Adrenal gland (tissue), 12 donors: ENCODE measurements around the gene NECTIN4. TPM values are rescaled to one million over a fixed set of nuclear protein-coding genes. Genes with fewer than 3 reads are reported as not detected.
"Not testable (repeated sequence)": the region's sequence is repeated elsewhere in the genome, so short reads cannot be mapped to it uniquely, and the experiment has no call there.

Experiments
- DNase-seq, 7 donors: peaks; one replicate each; pipeline ENCODE4 v3.0.0-alpha.2; 2019 to 2020
- H3K27ac ChIP-seq, 5 donors: fragments of 200-600 bp; sonication (generic) in 4 of 5; 1 replicate in 3 of 5; 2 replicates in 2 of 5; pipeline versions ENCODE4 v1.5.1 to v1.8.0; 2016 to 2020; ENCODE audit warnings: mild to moderate bottlenecking in 1 of 5
- H3K27me3 ChIP-seq: fragments of 200-600 bp; 2 replicates; pipeline ENCODE4 v1.8.0; 2021
- H3K36me3 ChIP-seq, 2 donors: fragments of 200-600 bp; replicated peaks in 1 of 2; 1 replicate in 1 of 2; 2 replicates in 1 of 2; pipeline versions ENCODE4 v1.5.1 to v1.8.0; 2018 to 2022
- H3K4me1 ChIP-seq, 2 donors: fragments of 200-600 bp; replicated peaks in 1 of 2; 1 replicate in 1 of 2; 2 replicates in 1 of 2; pipeline versions ENCODE4 v1.5.1 to v1.8.0; 2018 to 2021
- H3K4me3 ChIP-seq, 4 donors: fragments of 200-600 bp; sonication (generic) in 3 of 4; one replicate each; pipeline ENCODE4 v1.5.1; 2016 to 2018
- H3K9me3 ChIP-seq, 3 donors: fragments of 200-600 bp; sonication (generic) in 1 of 3; replicated peaks in 1 of 3; 1 replicate in 2 of 3; 2 replicates in 1 of 3; pipeline versions ENCODE4 v1.5.1 to v1.8.0; 2016 to 2021
- POLR2A ChIP-seq, 2 donors: fragments of 450-650 bp; IDR thresholded peaks; one replicate each; pipeline ENCODE4 v1.6.1; 2017; ENCODE audit warnings: antibody characterized with exemption in 2 of 2, mild to moderate bottlenecking in 2 of 2, moderate library complexity in 1 of 2
- WGBS, 4 donors: extraction: QIAGEN DNeasy Blood & Tissue Kit in 2 of 4; methylation state at CpG; one replicate each; pipeline versions ENCODE4 v1.1.5 to v1.1.7; 2013 to 2017; 5-methylcytosine and 5-hydroxymethylcytosine counted together
- intact Hi-C, 2 donors: fragments of 100-400 bp; cut with DNase I; formaldehyde crosslinking; loops; one replicate each; pipeline versions ENCODE4 v1.14.1 to v1.15.0; 2022 to 2023
- polyA plus RNA-seq, 3 donors: library from polyadenylated mRNA; stranded (reverse); fragments of 200-250 nt in 2 of 3; fragments of 350-450 nt in 1 of 3; fragmentation: Illumina TruSeq in 1 of 3; extraction: RNeasy Lipid Tissue Mini Kit (QIAGEN cat#74804) in 1 of 3; gene quantifications; one replicate each; pipeline ENCODE4 v1.2.3, GENCODE V29; 2013 to 2014
- total RNA-seq, 9 donors: library from RNA; depleted of rRNA in 4 of 9; stranded (reverse); fragments of >200 nt in 4 of 9; fragments of 120-200 nt in 1 of 9; fragmentation: NEBNext Ultra II Directional in 1 of 9; extraction: Animal tissue kit (Norgen Biotek cat#: 25700) in 1 of 9; gene quantifications; one replicate each; pipeline versions ENCODE4 v1.1.0 to v1.2.4, GENCODE V29; 2013 to 2023
- TF ChIP-seq, protein P1 (sequence below), 6 experiments: fragments of 450-650 bp in 4 of 6; fragments of 200-600 bp in 2 of 6; sonication (generic) in 1 of 6; IDR thresholded peaks; 1 replicate in 5 of 6; 2 replicates in 1 of 6; pipeline versions ENCODE4 v1.5.1 to v1.8.0; 2016 to 2021; ENCODE audit warnings: antibody characterized with exemption in 6 of 6, mild to moderate bottlenecking in 2 of 6, moderate library complexity in 1 of 6
- donor health status: healthy with polysubstance abuse.
- donor health status: Bipolar disorder and iron deficiency.
- donor health status: DM: yes; HTN: yes; CAD: no.
- donor health status: DM: no; HTN: no; CAD: no.
- donor health status: DM: no; HTN: no; CAD: no.
- donor health status: DM: yes; HTN: yes; CAD: no.

NECTIN4 gene
- total and polyA plus RNA-seq, 12 donors = 0.06 to 0.10 TPM; not detected in 10

DNA sequence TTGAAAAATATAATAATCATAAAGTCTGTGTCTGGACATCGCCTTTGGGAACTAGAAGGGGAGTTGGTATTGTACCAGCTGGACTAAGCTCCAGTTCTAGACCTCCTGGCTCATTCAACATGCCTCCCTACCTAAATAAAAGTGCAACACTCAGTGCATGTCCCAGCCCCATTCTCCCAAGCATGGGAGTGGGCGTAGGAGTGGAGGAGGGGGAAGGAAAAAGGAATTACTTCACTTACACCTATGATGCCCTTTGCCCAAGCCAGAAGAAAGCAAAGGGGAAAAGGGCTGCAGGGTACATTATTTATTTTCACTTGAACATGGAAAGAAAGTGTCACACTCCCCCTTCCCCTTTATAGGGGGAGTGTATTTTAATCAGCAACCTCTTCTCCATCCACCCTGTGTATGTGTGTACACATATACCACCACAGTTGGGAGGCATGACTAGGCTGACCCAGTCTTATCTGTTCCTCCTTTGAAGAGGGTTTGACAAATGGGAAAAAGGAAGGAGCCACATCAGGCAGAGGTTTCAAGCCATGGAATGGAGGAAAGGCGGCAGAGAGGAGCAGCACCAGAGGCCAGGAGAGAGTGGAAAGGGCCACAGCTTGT lies 31.8 kb upstream of the NECTIN4 start:
- Histone ChIP-seq H3K36me3 (peaks cover 0 to 59% of the 10 kb centered on the region in 2 donors), H3K4me1 (peaks cover 27 to 44% of the 10 kb centered on the region in 2 donors), H3K27me3 (no peaks in the 10 kb centered on the region), H3K4me3 (no peak overlapping the region), H3K9me3 (no peaks in the 10 kb centered on the region), H3K27ac (peak overlapping the region in 1 of 5 donors; percentile 100)
- TF ChIP-seq, protein P1, sequence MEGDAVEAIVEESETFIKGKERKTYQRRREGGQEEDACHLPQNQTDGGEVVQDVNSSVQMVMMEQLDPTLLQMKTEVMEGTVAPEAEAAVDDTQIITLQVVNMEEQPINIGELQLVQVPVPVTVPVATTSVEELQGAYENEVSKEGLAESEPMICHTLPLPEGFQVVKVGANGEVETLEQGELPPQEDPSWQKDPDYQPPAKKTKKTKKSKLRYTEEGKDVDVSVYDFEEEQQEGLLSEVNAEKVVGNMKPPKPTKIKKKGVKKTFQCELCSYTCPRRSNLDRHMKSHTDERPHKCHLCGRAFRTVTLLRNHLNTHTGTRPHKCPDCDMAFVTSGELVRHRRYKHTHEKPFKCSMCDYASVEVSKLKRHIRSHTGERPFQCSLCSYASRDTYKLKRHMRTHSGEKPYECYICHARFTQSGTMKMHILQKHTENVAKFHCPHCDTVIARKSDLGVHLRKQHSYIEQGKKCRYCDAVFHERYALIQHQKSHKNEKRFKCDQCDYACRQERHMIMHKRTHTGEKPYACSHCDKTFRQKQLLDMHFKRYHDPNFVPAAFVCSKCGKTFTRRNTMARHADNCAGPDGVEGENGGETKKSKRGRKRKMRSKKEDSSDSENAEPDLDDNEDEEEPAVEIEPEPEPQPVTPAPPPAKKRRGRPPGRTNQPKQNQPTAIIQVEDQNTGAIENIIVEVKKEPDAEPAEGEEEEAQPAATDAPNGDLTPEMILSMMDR (IDR thresholded peaks at IDR 0.05) = no peak
- TF ChIP-seq POLR2A (IDR thresholded peaks at IDR 0.05) = no peak
- WGBS, 4 donors = 85 to 91% (median 88%) methylated on average over 3 of the region's 3 CpGs
- DNase-seq = no peak
- intact Hi-C loops = no loop called here

DNA sequence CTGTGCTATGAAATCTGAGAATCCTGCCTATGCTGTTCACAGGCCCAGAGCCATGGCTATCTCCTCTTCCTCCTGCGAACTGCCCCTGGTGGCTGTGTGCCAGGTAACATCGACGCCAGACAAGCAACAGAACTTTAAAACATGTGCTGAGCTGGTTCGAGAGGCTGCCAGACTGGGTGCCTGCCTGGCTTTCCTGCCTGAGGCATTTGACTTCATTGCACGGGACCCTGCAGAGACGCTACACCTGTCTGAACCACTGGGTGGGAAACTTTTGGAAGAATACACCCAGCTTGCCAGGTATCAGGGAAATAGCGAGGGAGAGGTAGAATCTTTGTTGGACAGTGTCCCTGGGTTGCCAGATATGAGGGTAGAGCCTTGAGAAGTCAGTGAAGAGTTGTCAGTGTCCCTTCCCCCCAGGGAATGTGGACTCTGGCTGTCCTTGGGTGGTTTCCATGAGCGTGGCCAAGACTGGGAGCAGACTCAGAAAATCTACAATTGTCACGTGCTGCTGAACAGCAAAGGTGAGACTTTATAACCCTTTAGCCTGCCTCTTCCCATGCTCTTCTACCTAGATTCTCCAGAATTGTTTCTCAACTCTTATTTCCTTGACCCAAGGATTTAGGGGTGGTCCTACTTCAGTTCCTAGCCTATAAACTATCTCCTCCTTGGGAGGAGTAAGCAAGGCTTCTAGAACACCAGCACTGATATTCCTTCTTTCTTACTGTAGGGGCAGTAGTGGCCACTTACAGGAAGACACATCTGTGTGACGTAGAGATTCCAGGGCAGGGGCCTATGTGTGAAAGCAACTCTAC lies 29.9 kb upstream of the NECTIN4 start:
- peak; percentile 80 to 92 (median 88) for DNase-seq
- Histone ChIP-seq H3K4me3 (peak overlapping the region in 1 of 4 donors; percentile 85), H3K36me3 (peaks cover 0 to 46% of the 10 kb centered on the region in 2 donors), H3K27me3 (no peaks in the 10 kb centered on the region), H3K9me3 (no peaks in the 10 kb centered on the region), H3K27ac (peak overlapping the region; percentile 91 to 100 (median 95)), H3K4me1 (peaks cover 30 to 57% of the 10 kb centered on the region in 2 donors)
- TF ChIP-seq POLR2A (IDR thresholded peaks at IDR 0.05) = peak; percentile 9 to 83
- TF ChIP-seq, protein P1 (IDR thresholded peaks at IDR 0.05) = peak in 5 of 6 experiments; percentile 25 to 61 (median 54)
- intact Hi-C loops = no loop called here
- 26 to 29% (median 27%) methylated on average over 10 of the region's 10 CpGs for WGBS, 4 donors

DNA sequence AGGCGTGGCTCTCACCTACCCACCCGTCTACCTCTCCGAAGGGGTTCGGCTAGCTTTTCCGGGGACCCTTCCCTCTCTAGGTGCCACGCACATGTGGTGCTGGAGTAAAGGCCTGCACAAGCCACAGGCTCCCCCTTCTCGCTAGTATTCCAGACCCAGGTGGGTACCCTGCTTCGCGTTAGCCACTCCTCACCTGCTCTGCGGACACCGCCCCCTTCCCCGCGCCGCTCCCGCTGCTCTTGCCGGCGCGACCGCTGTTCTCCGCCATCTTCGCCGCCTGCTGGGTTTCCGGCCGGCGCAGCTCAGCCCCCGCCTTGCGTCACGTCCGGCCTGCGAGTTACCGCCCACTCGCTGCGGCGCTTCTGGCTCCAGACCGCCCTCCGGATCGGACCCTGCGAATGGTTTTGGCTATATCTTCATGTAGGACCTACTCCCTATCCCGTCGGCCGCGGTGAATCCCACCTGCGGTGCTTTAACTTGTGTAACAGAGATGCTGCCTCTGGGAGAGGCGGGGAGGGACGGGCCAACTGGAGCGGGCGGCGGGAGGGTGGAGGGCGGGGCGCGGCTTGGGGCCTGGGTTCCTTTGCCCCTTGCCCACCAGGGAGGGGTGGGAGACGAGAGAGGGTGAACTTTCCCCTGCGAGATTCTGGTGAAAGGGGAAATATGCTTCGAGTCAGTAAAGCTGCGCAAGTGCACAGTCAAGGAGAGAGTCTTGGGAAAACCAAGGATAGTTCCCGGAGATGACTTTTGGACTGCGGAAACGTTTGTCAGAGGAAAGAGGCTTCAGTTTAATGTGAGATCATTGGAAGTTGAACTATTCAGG lies 28.6 kb upstream of the NECTIN4 start, which contains the start of the genes NIT1 and PFDN2:
Gene NIT1 (plus strand): TSS at position 347 of the 823 bp plus-strand sequence. CDS start 72 bp downstream, at position 419.
Gene PFDN2 (minus strand): TSS at position 279 of the 823 bp plus-strand sequence. CDS start 11 bp downstream, at position 268.
- 1% methylated on average over 24 to 58 of the region's 58 CpGs for WGBS, 4 donors
- H3K27me3 ChIP-seq = no peaks in the 10 kb centered on the region
- TF ChIP-seq, protein P1 (IDR thresholded peaks at IDR 0.05) = peak in 1 of 6 experiments; percentile 5
- TF ChIP-seq POLR2A (IDR thresholded peaks at IDR 0.05) = peak; percentile 80 to 88
- peak within 1 kb of the TSS; percentile 91 to 100 (median 95) for H3K27ac ChIP-seq
- peaks cover 0 to 33% of the 10 kb centered on the region in 2 donors for H3K36me3 ChIP-seq
- peaks cover 30 to 64% of the 10 kb centered on the region in 2 donors for H3K4me1 ChIP-seq
- peak; percentile 85 to 94 (median 89) for DNase-seq
- intact Hi-C loops = no loop called here
- peak within 1 kb of the TSS; percentile 60 to 92 (median 88) for H3K4me3 ChIP-seq
- no peaks in the 10 kb centered on the region for H3K9me3 ChIP-seq

DNA sequence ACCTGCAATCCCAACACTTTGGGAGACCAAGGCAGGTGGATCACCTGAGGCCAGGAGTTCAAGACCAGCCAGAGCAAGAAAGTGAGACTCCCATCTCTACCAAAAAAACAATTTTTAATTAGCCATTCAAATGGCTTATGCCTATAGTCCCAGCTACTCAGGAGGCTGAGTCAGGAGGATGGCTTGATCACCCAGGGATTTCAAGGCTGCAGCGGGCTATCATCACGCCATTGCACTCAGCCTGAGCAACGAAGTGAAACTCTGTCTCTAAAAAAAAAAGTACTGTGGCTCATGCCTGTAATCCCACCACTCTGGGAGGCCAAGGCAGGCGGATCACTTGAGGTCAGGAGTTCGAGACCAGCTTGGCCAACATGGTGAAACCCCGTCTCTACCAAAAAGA lies 26.6 kb upstream of the NECTIN4 start:
- H3K9me3 ChIP-seq, H3K4me3 ChIP-seq, H3K27ac ChIP-seq, DNase-seq, intact Hi-C loops, H3K27me3 ChIP-seq: not testable (repeated sequence)
- WGBS, 4 donors = 72 to 90% (median 83%) methylated on average over 4 to 6 of the region's 6 CpGs
- peaks cover 30 to 69% of the 10 kb centered on the region in 2 donors for H3K4me1 ChIP-seq
- H3K36me3 ChIP-seq = peaks cover 0 to 13% of the 10 kb centered on the region in 2 donors
